ENCODE results near the gene ZC3H12D.
"Not testable (repeated sequence)": the region's sequence is repeated elsewhere in the genome, so short reads cannot be mapped to it uniquely, and the experiment has no call there.

ZC3H12D gene

DNA sequence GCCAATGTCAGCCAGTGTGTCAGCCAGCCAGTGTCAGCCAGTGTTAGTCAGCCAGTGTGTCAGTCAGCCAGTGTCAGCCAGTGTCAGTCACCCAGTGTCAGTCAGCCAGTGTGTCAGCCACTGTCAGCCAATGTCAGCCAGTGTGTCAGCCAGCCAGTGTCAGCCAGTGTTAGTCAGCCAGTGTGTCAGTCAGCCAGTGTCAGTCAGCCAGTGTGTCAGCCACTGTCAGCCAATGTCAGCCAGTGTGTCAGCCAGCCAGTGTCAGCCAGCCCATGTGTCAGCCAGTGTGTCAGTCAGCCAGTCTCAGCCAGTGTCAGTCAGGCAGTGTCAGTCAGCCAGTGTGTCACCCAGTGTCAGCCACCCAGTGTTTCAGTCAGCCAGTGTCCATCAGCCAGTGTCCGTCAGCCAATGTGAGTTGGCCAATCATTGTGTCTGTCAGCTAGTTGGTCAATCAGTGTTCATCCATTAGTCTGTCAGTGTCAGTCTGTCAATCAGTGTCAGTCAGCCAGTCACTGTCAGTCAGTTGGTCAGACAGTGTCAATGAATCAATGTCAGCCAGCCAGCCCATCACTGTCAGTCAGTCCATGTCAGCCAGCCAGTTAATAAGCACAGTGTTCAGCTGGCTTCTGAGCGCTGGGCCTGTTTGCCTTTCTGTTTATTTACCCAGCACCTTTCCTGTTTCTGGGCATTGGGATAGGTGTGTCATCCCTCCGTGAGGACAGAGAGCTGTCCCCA lies 40.3 kb downstream of the ZC3H12D start:
- POLR2A ChIA-PET; H3K9me3 ChIP-seq (ENCODE audit: control extremely low read depth in 1 of 5, control insufficient read depth in 4 of 5, insufficient read depth in 2 of 5, low read depth in 1 of 5, low read length in 4 of 5); H3K27ac ChIP-seq (ENCODE audit: insufficient read depth in 1 of 2, low read depth in 1 of 2, low read length in 2 of 2, poor library complexity in 1 of 2, severe bottlenecking in 2 of 2); H3K36me3 ChIP-seq (ENCODE audit: control insufficient read depth in 4 of 4, insufficient read depth in 4 of 4, low read length in 3 of 4); H3K4me3 ChIP-seq (ENCODE audit: control insufficient read depth in 1 of 7, extremely low read depth in 1 of 7, insufficient read depth in 4 of 7, low read depth in 2 of 7, low read length in 6 of 7); H3K4me1 ChIP-seq (ENCODE audit: control extremely low read depth in 1 of 4, control insufficient read depth in 4 of 4, insufficient read depth in 4 of 4, low read length in 3 of 4); DNase-seq: not testable (repeated sequence)
- H3K27me3 ChIP-seq (replicated peaks in 2 of 5; ENCODE audit: control insufficient read depth in 4 of 5, insufficient read depth in 5 of 5, low read length in 4 of 5): peaks cover 0 to 11% (median 0%) of the 10 kb centered on the region in 5 experiments
- CTCF ChIA-PET: interaction anchor here (1.0 to 3.1 kb wide), 3 partner anchors 13 to 73 kb away, joined by 4 to 10 read pairs (median 5); no protein-coding TSS in a partner anchor
- WGBS (ENCODE audit: insufficient coverage): 88% methylated on average over 3 of the region's 3 CpGs

DNA sequence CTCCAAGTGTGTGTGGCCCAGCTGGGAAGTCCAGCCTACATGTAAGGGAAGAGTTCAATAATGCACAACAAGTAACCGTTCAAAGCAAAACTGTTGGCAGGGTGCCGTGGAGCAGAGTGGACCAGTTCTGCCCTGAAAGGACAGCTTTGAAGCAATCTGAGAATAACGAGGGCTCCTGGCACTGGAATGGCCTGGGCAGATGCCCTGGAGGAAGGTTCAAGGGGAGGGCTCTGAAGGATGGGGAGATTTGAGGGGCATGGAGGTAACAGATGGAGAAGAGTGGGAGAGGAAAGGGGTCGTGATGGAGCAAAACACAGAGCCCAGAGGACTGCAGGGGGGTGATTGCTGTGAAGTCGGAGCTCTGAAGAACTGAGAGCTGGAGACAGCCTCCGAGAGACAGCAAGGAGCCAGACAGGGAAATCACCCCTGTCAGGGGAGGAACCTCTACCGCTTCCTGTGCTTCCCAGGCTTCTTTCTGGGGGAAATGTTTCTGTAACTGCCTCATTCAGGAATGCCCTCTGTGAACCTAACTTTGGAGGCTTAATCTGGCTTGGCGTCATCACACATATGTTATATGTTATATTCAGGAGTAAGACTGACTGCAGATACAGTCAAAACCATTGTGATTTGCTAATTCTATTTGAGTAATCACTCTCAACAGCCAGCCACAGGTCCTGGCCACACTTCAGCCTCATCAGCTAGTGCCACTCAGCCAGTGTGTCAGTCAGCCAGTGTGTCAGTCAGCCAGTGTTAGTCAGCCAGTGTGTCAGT lies 41.2 kb downstream of the ZC3H12D start:
- POLR2A ChIA-PET: no interaction called here
- Histone ChIP-seq H3K4me1 (ENCODE audit: control extremely low read depth in 1 of 4, control insufficient read depth in 4 of 4, insufficient read depth in 4 of 4, low read length in 3 of 4) (no peaks in the 10 kb centered on the region), H3K9me3 (ENCODE audit: control extremely low read depth in 1 of 5, control insufficient read depth in 4 of 5, insufficient read depth in 2 of 5, low read depth in 1 of 5, low read length in 4 of 5) (no peaks in the 10 kb centered on the region), H3K27ac (ENCODE audit: insufficient read depth in 1 of 2, low read depth in 1 of 2, low read length in 2 of 2, poor library complexity in 1 of 2, severe bottlenecking in 2 of 2) (no peak overlapping the region), H3K36me3 (ENCODE audit: control insufficient read depth in 4 of 4, insufficient read depth in 4 of 4, low read length in 3 of 4) (no peaks in the 10 kb centered on the region), H3K27me3 (replicated peaks in 2 of 5; ENCODE audit: control insufficient read depth in 4 of 5, insufficient read depth in 5 of 5, low read length in 4 of 5) (peaks cover 0 to 4% (median 0%) of the 10 kb centered on the region in 5 experiments), H3K4me3 (ENCODE audit: control insufficient read depth in 1 of 7, extremely low read depth in 1 of 7, insufficient read depth in 4 of 7, low read depth in 2 of 7, low read length in 6 of 7) (no peak overlapping the region)
- no peak for DNase-seq
- CTCF ChIA-PET: interaction anchor here (1.5 to 2.0 kb wide), 2 partner anchors 12 to 15 kb away, joined by 5 to 7 read pairs; no protein-coding TSS in a partner anchor
- WGBS (ENCODE audit: insufficient coverage): 93% methylated on average over 6 of the region's 8 CpGs

DNA sequence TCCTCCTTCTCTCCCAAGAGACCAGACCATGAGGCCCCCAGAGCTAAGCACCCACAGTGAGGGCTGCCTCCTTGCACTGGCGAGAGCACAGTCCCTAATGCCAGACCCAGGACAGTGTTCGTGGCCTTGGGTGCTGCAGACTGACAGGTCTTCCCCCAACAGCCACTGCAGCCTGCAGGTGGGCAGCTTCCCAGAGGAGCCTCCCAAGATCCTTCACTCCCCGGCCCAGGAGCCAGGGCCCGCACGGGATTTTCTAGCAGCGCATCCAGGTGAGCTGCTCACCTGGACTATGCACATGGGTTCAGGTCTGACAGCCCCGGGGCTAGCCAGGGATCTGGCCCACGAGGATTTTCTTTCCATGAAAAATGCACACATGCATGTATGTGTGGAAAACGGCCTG lies 43.1 kb downstream of the ZC3H12D start:
- POLR2A ChIA-PET: no interaction called here
- Histone ChIP-seq H3K27ac (ENCODE audit: insufficient read depth in 1 of 2, low read depth in 1 of 2, low read length in 2 of 2, poor library complexity in 1 of 2, severe bottlenecking in 2 of 2) (no peak overlapping the region), H3K9me3 (ENCODE audit: control extremely low read depth in 1 of 5, control insufficient read depth in 4 of 5, insufficient read depth in 2 of 5, low read depth in 1 of 5, low read length in 4 of 5) (no peaks in the 10 kb centered on the region), H3K4me3 (ENCODE audit: control insufficient read depth in 1 of 7, extremely low read depth in 1 of 7, insufficient read depth in 4 of 7, low read depth in 2 of 7, low read length in 6 of 7) (no peak overlapping the region), H3K36me3 (ENCODE audit: control insufficient read depth in 4 of 4, insufficient read depth in 4 of 4, low read length in 3 of 4) (no peaks in the 10 kb centered on the region), H3K27me3 (replicated peaks in 2 of 5; ENCODE audit: control insufficient read depth in 4 of 5, insufficient read depth in 5 of 5, low read length in 4 of 5) (peaks cover 0 to 1% (median 0%) of the 10 kb centered on the region in 5 experiments), H3K4me1 (ENCODE audit: control extremely low read depth in 1 of 4, control insufficient read depth in 4 of 4, insufficient read depth in 4 of 4, low read length in 3 of 4) (no peaks in the 10 kb centered on the region)
- no peak for DNase-seq
- CTCF ChIA-PET: interaction anchor here (1.2 to 2.6 kb wide), 3 partner anchors 10 to 16 kb away, joined by 3 to 10 read pairs (median 7); no protein-coding TSS in a partner anchor
- WGBS (ENCODE audit: insufficient coverage): 99% methylated on average over 7 of the region's 9 CpGs

DNA sequence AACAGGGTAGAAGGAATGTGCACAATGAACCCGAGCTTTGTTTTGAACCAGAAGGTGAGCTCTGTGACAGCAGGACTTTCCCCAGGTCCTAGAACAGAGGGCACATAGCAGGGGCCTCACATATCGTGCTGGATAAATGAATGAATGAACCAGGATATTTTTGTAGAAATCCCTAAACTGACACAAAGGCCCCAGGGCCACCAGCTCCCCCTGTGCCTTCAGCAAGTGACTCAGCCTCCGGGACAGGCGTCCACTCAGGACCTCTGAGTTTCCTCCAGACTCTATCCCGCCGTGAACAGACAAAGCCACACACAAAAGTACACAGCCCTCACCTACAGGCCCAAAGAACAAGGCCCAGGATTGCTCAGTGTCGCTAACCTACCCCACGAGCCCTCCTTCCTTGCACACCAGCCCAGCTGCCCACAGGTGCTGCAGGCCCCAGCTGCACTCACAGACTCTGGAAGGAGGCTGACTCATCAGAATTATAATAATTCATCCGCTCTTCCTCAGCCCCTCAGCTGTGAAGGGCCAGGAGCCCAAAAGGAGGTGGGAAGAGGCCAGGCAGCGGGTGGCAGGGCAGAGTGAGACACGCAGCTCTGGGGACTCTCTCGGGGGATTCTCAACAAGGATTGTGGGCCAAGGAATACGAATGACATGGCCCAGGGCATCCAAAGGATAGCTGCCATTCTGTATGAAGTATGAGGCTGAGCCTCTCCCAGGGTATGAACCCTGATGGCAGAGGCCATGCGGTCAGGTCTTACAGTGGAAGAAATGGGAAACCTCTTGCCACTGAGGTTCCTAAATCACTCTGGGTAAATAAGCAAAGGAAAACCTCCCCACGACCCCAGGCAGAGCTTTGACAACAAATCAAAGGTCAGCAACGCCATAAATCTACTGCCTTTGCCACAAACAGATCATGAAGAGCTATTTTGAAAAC lies 43.8 kb downstream of the ZC3H12D start:
- Histone ChIP-seq H3K36me3 (ENCODE audit: control insufficient read depth in 4 of 4, insufficient read depth in 4 of 4, low read length in 3 of 4) (no peaks in the 10 kb centered on the region), H3K9me3 (ENCODE audit: control extremely low read depth in 1 of 5, control insufficient read depth in 4 of 5, insufficient read depth in 2 of 5, low read depth in 1 of 5, low read length in 4 of 5) (no peaks in the 10 kb centered on the region), H3K4me1 (ENCODE audit: control extremely low read depth in 1 of 4, control insufficient read depth in 4 of 4, insufficient read depth in 4 of 4, low read length in 3 of 4) (no peaks in the 10 kb centered on the region), H3K4me3 (ENCODE audit: control insufficient read depth in 1 of 7, extremely low read depth in 1 of 7, insufficient read depth in 4 of 7, low read depth in 2 of 7, low read length in 6 of 7) (no peak overlapping the region), H3K27me3 (replicated peaks in 2 of 5; ENCODE audit: control insufficient read depth in 4 of 5, insufficient read depth in 5 of 5, low read length in 4 of 5) (no peaks in the 10 kb centered on the region), H3K27ac (ENCODE audit: insufficient read depth in 1 of 2, low read depth in 1 of 2, low read length in 2 of 2, poor library complexity in 1 of 2, severe bottlenecking in 2 of 2) (no peak overlapping the region)
- POLR2A ChIA-PET: no interaction called here
- DNase-seq: peak in 2 of 3 donors; percentile 37 to 46
- WGBS (ENCODE audit: insufficient coverage): 90% methylated on average over 14 of the region's 16 CpGs
- CTCF ChIA-PET: interaction anchor here (1.0 to 2.6 kb wide), 4 partner anchors 9 to 396 kb away, joined by 3 to 10 read pairs (median 6); no protein-coding TSS in a partner anchor

DNA sequence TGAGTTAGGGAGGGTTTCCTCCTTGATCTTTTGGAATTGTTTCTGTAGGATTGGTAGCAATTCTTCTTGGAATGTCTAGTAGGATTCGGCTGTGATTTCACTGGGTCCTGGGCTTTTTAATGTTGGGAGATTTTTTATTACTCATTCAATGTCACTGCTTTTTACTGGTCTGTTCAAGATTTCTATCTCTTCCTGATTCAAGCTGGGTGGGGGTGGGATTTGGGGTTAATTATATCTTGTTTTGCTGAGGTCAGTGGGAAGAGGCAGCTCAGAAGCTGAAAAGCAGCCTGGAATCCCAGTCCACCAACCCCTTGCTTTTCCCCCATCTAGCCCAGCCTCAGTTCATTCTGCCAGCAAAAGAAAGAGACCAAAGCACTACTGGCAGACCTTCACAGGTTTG lies 45.2 kb downstream of the ZC3H12D start:
- Histone ChIP-seq H3K36me3 (ENCODE audit: control insufficient read depth in 4 of 4, insufficient read depth in 4 of 4, low read length in 3 of 4) (no peaks in the 10 kb centered on the region), H3K27me3 (replicated peaks in 2 of 5; ENCODE audit: control insufficient read depth in 4 of 5, insufficient read depth in 5 of 5, low read length in 4 of 5) (no peaks in the 10 kb centered on the region), H3K27ac (ENCODE audit: insufficient read depth in 1 of 2, low read depth in 1 of 2, low read length in 2 of 2, poor library complexity in 1 of 2, severe bottlenecking in 2 of 2) (no peak overlapping the region), H3K4me1 (ENCODE audit: control extremely low read depth in 1 of 4, control insufficient read depth in 4 of 4, insufficient read depth in 4 of 4, low read length in 3 of 4) (no peaks in the 10 kb centered on the region), H3K4me3 (ENCODE audit: control insufficient read depth in 1 of 7, extremely low read depth in 1 of 7, insufficient read depth in 4 of 7, low read depth in 2 of 7, low read length in 6 of 7) (no peak overlapping the region), H3K9me3 (ENCODE audit: control extremely low read depth in 1 of 5, control insufficient read depth in 4 of 5, insufficient read depth in 2 of 5, low read depth in 1 of 5, low read length in 4 of 5) (no peaks in the 10 kb centered on the region)
- WGBS (ENCODE audit: insufficient coverage): no CpG with 5 or more reads among the region's 1 CpG
- POLR2A ChIA-PET: no interaction called here
- CTCF ChIA-PET: interaction anchor here (1.7 to 1.8 kb wide), 2 partner anchors 11 to 14 kb away, joined by 5 read pairs; no protein-coding TSS in a partner anchor
- DNase-seq: no peak

DNA sequence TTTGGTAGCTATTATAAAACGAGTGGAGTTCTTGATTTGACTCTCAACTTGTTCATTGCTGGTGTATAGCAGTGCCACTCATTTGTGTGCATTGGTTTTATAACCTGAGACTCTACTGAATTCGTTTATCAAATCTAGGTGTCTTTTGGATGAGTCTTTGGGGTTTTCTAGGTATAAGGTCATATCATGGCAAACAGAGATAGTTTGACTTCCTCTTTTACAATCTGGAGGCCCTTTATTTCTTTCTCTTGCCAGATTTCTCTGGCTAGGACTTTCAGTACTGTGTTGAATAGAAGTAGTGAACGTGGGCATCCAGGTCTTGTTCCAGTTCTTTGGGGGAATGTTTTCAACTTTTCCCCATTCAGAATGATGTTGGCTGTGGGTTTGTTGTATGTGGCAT lies 46.0 kb downstream of the ZC3H12D start:
- Histone ChIP-seq H3K4me1 (ENCODE audit: control extremely low read depth in 1 of 4, control insufficient read depth in 4 of 4, insufficient read depth in 4 of 4, low read length in 3 of 4) (no peaks in the 10 kb centered on the region), H3K4me3 (ENCODE audit: control insufficient read depth in 1 of 7, extremely low read depth in 1 of 7, insufficient read depth in 4 of 7, low read depth in 2 of 7, low read length in 6 of 7) (no peak overlapping the region), H3K9me3 (ENCODE audit: control extremely low read depth in 1 of 5, control insufficient read depth in 4 of 5, insufficient read depth in 2 of 5, low read depth in 1 of 5, low read length in 4 of 5) (no peaks in the 10 kb centered on the region), H3K36me3 (ENCODE audit: control insufficient read depth in 4 of 4, insufficient read depth in 4 of 4, low read length in 3 of 4) (no peaks in the 10 kb centered on the region), H3K27ac (ENCODE audit: insufficient read depth in 1 of 2, low read depth in 1 of 2, low read length in 2 of 2, poor library complexity in 1 of 2, severe bottlenecking in 2 of 2) (no peak overlapping the region), H3K27me3 (replicated peaks in 2 of 5; ENCODE audit: control insufficient read depth in 4 of 5, insufficient read depth in 5 of 5, low read length in 4 of 5) (no peaks in the 10 kb centered on the region)
- peak in 2 of 3 donors; percentile 38 to 54 for DNase-seq
- POLR2A ChIA-PET: no interaction called here
- CTCF ChIA-PET: interaction anchor here (1.0 to 1.8 kb wide), 3 partner anchors 10 to 357 kb away, joined by 4 to 5 read pairs (median 5); no protein-coding TSS in a partner anchor
- WGBS (ENCODE audit: insufficient coverage): 68% methylated on average over 3 of the region's 3 CpGs
